Measurements from ENCODE around the gene PCSK2.
A peak's percentile ranks its signal among the peaks of the same experiment; 100 is the strongest.

PCSK2 gene

GRCh38 chr20:17262786-17263185 lies 35.9 kb downstream of the PCSK2 start:
- ATAC-seq, result no peak
- DNase-seq, result no peak

GRCh38 chr20:17273717-17274116 lies 46.9 kb downstream of the PCSK2 start:
- ATAC-seq, result no peak

GRCh38 chr20:17276101-17276500 lies 49.3 kb downstream of the PCSK2 start:
- no peak for ATAC-seq

More at GRCh38 chr20:17273717-17274116, 46.9 kb downstream of the PCSK2 start:
- DNase-seq, result no peak

GRCh38 chr20:17281478-17281877 lies 54.6 kb downstream of the PCSK2 start:
- ATAC-seq (no peak), DNase-seq (peak; percentile 25)

More at GRCh38 chr20:17276101-17276500, 49.3 kb downstream of the PCSK2 start:
- no peak for DNase-seq

- ATAC-seq, result no peak
- no peak for DNase-seq
Observed at GRCh38 chr20:17282501-17282900, 55.7 kb downstream of the PCSK2 start.

- no peak for DNase-seq
- no peak for ATAC-seq
Observed at GRCh38 chr20:17287503-17287902, 60.7 kb downstream of the PCSK2 start.

- no peak for ATAC-seq
- no peak for DNase-seq
Observed at GRCh38 chr20:17287998-17288397, 61.2 kb downstream of the PCSK2 start.

GRCh38 chr20:17295151-17295726 lies 68.4 kb downstream of the PCSK2 start:
- no peak for DNase-seq
- no peak for ATAC-seq

GRCh38 chr20:17295991-17296390 lies 69.2 kb downstream of the PCSK2 start:
- ATAC-seq, result no peak
- DNase-seq, result no peak

- ATAC-seq, result no peak
- no peak for DNase-seq
Observed at GRCh38 chr20:17298171-17298570, 71.3 kb downstream of the PCSK2 start.

GRCh38 chr20:17298751-17299150 lies 71.9 kb downstream of the PCSK2 start:
- DNase-seq, result no peak
- no peak for ATAC-seq

- DNase-seq (no peak), ATAC-seq (no peak)
Observed at GRCh38 chr20:17300113-17300512, 73.3 kb downstream of the PCSK2 start.

GRCh38 chr20:17304774-17305173 lies 77.9 kb downstream of the PCSK2 start:
- no peak for DNase-seq
- no peak for ATAC-seq

- no peak for DNase-seq
- no peak for ATAC-seq
Observed at GRCh38 chr20:17306427-17306826, 79.6 kb downstream of the PCSK2 start.

- no peak for DNase-seq
- ATAC-seq, result no peak
Observed at GRCh38 chr20:17314264-17314663, 87.4 kb downstream of the PCSK2 start.

GRCh38 chr20:17315407-17316231 lies 88.8 kb downstream of the PCSK2 start:
- DNase-seq, result no peak
- ATAC-seq, result no peak

GRCh38 chr20:17316316-17317038 lies 89.6 kb downstream of the PCSK2 start:
- ATAC-seq, result no peak

GRCh38 chr20:17317341-17317740 lies 90.5 kb downstream of the PCSK2 start:
- no peak for ATAC-seq

More at GRCh38 chr20:17316316-17317038, 89.6 kb downstream of the PCSK2 start:
- DNase-seq, result no peak

GRCh38 chr20:17320456-17320855 lies 93.6 kb downstream of the PCSK2 start:
- DNase-seq, result no peak
- no peak for ATAC-seq

More at GRCh38 chr20:17317341-17317740, 90.5 kb downstream of the PCSK2 start:
- no peak for DNase-seq

- no peak for ATAC-seq
- DNase-seq, result no peak
Observed at GRCh38 chr20:17326096-17326495, 99.3 kb downstream of the PCSK2 start.

GRCh38 chr20:17327185-17328148 lies 100.6 kb downstream of the PCSK2 start:
- DNase-seq (no peak), ATAC-seq (no peak)

- DNase-seq (no peak), ATAC-seq (no peak)
Observed at GRCh38 chr20:17334932-17335331, 108.1 kb downstream of the PCSK2 start.
